HG02884 (cell line): ENCODE data around the gene TBCD.
"Not testable (repeated sequence)": the region's sequence is repeated elsewhere in the genome, so short reads cannot be mapped to it uniquely, and the experiment has no call there.

ENCODE experiments used
- ATAC-seq: cut with Tn5 transposase; IDR thresholded peaks from one replicate; pipeline ENCODE4 v1.9.1; 2021; ENCODE audit warnings: mild to moderate bottlenecking, moderate library complexity; ENCODE audit not compliant: unreplicated experiment

Gene TBCD

DNA sequence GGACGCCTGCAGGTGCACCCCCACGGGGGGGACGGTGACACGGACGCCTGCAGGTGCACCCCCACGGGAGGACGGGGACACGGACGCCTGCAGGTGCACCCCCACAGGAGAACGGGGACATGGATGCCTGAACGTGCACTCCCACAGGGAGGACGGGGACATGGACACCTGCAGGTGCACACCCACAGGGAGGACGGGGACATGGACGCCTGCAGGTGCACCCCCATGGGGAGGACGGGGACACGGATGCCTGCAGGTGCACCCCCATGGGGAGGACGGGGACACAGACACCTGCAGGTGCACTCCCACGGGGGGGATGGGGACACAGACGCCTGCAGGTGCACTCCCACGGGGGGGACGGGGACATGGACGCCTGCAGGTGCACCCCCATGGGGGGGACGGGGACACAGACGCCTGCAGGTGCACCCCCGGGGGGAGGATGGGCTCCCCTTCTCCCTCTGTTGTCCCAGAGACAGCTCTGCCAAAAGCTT is 213.0 kb downstream of the TBCD start:
- ATAC-seq, result no peak

DNA sequence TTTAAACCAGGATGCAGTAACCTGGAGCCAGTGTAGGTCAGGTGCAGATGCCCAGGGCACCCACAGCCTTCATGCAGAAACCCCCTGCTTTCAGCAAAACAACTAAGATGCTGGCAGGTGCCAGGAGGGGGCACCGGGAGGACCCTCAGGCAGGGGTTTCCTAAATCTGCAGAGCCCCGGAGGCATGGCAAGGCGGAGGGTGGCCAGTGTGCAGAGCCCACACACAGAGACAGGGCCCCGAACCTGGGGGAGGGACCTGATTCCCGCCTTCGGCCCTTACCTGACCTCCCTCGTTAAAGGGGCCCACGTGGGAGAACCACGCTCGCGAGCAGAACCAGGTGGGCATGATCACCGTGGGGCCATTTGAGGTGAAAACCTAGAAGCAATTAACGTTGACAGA is 213.5 kb downstream of the TBCD start:
- ATAC-seq, result no peak

DNA sequence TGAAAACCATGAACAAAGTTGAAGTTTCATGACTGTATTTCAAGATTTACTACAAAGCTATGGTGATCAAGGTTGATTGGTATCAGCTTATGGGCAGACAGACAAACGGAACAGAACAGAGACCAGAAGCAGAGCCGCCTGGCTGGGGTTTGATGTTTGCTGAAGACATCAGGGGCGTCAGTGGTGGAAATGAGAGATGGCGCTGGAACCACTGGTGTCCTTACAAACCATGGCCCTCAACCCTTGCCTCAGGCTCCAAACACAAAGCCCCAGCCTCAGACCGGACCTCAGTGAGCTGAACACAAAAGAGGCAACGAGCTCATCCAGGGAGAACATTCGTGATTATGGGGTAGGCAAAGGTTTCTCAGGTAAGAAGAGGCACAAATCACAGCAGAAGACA is 214.6 kb downstream of the TBCD start:
- no peak for ATAC-seq

DNA sequence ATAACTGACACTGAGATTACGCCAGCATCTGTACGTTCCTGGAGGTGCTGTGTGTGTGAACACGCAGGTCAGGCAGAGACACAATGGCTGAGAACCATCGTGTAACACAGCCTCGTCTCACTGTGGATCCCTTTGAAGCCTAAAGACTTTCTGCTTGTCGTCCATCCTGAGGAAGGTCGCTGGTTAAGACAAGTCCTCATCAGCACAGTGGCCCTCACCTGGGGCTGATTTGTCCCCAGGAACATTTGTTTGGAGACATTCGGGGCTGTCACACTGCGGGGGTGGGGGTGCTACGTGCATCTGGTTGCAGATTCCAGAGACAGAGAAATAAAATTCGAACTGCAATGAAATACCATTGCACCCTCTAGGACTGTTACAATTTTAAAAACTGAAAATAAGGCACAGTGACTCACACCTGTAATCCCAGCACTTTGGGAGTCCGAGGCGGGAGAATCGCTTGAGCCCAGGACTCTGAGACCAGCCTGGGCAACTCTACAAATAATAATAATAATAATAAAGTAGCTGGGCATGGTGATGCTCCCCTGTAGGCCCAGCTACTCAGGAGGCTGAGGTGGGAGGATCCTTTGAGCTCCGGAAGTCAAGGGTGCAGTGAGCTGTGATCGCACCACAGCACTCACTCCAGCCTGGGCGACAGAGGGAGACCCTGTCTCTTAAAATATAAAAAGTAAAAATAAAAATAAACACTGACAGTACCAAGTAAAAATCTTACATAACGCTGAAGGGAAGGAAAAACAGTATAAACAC is 215.6 kb downstream of the TBCD start:
- ATAC-seq, result no peak

DNA sequence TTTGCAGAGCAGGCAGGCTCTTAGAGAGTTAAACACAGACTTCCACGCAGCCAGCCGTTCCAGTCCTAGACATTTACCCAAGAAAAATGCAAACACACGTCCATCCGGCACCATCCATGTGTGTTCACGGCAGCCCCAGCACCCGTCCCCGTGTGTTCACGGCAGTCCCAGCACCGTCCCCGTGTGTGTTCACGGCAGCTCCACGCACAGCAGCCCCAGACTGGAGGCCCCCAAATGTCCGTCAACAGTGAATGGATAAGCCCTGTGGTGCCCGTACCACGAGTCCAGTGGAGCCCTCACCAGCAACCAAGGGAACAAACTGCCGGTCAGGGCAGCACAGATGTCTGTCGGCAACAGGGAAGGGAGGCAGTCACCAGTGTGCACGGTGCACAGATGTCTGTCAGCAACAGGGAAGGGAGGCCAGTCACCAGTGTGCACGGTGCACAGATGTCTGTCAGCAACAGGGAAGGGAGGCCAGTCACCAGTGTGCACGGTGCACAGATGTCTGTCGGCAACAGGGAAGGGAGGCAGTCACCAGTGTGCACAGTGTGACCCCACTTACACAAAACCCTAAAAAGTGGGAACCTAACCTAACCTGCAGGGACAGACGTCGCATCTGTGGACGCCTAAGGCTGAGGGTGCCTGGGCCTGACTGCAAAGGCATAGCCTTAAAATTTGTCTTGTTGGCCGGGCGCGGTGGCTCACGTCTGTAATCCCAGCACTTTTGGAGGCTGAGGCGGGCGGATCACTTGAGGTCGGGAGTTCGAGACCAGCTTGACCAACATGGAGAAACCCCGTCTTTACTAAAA is 216.4 kb downstream of the TBCD start:
- ATAC-seq, result not testable (repeated sequence)

DNA sequence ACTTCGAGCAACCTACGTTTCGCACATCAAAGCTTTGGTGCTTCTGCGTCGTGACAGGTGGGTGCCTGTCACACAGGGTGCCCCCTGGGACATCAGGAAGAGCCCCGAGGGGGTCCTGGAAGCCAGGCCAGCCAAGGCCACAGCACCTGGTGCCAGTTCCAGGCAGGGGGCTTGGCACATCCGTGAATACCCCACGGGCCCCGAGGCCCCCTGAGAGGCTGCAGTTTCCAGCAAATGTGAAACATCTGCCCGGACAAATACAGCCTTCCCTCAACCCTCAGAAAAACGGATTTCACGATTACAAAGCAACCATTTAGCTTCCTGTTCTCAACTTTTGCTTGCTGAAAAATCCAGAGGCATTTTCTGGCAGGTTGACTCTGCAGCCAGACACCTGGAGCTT is 218.2 kb downstream of the TBCD start:
- no peak for ATAC-seq

DNA sequence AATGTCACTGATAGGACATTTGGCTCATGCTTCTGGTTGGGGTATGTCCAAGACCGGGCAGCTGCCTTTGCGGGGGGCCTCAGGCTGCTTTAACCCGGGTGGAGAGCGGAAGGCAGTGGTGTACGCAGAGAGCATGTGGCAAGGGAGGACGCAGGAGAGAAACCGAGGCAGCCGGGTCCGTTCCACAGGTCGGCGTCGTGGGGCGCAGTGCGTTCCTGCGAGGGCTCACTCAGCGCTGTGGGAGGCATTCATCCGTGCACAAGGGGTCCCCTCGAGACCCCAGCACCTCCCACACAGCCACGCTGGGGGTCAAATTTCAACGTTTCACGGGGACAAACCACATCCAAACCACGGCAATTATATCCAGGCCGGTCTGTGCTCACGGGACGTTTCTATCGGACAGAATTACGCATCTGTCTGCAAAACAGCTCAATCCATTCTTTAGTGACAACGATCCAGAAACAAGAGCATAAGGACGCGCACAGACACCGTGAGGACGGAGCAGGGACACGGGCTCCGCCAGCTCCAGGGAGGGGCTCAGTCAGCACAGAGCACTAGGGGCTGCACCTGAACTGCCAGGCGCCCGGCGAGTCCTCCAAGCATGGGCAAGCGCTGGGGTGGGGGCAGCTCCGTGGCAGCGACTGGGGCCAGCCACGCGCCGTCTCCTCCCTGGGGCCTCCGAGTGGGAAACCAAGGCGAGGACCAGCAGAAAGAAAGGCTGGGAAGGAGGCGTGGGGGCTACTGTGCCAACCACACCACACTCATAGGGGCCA is 219.1 kb downstream of the TBCD start:
- ATAC-seq, result no peak

DNA sequence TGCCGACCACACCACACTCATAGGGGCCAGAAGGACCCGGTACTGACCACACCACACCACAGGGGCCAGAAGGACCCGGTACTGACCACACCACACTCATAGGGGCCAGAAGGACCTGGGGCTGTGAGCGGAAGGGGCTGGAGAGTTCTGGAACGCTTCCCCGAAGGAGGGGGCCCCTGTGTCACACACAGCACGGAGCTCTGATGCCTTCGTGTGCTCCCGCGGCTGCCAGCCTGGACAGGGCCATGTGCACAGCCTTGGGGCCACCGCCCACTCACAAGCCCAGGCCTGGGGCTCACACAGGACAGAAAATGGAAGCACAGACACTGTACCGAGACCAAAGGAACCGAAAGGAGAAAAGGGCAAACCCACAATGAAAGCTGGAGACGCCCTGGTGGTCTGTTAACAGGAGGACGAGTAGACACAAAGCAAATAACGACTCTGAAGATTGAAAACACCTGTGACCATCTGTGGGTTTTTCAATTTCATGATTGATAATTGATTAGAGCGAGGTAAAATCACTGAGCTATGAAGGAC is 221.0 kb downstream of the TBCD start:
- ATAC-seq, result no peak

DNA sequence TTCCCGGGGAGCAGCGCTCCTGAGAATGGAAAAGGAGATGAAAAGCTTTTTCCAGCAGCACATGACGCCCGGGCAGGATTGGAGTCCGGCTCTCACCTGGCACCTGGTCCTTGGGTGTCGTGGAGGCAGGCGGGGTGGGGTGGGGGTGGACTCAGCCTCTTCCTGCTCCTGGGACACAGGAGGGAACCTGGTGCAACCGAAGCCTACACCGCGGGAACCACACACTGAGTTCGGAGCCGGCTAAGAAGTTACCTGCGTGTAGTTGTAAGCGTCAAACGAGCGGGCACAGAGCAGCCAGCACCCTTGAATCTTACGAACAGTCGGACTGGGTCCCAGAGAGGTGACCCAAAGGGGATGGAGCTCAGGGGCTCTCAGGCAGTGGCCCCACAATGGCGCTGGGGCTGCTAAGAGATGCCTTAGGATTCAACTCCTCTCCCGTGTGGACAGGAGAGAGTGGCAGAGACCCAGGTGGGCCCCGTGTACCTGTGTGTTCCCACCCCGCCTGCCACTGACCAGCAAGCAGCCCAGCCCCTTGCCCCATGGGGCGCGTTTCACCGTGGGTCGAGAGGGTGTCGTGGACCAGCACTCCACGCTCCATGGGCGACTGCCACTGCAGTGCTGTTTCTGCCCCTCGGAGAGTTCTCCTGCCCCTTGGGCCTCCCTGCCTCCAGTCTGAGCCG is 221.7 kb downstream of the TBCD start:
- no peak for ATAC-seq

DNA sequence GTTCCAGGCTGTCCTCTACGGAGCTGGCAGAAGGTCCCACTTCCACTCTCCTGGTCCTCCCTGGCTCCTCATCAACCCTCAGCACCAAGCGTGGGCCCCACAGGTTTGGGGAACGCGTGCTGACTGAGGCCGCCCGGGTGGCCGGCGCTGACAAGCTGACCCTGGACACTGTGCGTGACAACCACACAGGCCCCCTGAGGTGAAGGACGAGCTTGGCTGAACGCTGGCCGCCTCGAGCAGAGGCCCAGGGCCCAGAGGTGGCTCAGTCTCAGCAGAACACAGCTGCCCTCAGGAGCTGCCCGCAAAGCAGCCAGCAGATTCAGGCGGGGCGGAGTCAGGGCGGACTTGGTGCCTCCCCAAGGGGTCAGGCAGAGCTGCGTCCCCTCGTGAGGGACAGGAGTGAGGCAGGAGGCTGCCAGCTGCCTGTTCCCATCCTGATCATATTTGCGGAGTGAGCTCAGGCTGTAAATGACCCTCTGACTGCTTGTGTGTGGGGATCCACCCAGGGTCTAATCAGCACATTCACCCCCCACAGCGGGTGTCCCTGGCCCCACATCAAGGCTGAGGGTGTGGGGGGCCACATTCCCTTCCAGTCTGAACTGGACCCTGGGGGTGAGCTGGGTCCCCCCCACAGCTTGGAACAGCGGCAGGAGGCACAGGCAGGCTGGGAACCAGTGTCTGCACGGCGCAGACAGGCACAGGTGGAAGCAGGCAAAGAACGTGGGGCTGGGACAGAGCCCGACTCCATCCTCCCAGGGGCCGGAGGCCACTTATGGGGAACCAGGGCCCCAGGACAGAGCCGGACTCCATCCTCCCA is 222.5 kb downstream of the TBCD start:
- no peak for ATAC-seq

DNA sequence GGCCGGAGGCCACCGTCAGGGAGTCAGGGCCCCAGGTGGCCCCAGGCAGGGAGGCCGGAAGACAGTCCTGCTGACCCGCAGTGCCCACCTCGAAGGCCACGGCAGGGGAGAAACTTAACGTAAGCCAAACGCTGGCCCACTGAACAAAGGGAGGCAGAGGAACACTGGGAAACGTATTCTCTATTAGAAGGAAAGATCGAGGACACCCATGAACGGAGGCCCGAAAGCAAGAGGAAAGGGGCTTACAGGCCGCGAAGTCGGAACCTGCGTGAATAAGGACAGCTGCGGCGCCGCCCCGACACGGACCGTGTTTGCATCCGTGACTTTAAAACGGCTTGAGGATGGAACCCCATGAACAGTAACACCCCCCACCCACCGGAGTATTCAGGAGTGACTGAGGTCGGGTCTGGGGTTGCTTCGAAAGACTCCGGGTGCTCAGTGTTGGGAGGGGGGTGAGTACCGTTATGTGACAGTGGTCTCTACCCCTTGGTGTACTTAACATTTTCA is 225.2 kb downstream of the TBCD start:
- no peak for ATAC-seq

DNA sequence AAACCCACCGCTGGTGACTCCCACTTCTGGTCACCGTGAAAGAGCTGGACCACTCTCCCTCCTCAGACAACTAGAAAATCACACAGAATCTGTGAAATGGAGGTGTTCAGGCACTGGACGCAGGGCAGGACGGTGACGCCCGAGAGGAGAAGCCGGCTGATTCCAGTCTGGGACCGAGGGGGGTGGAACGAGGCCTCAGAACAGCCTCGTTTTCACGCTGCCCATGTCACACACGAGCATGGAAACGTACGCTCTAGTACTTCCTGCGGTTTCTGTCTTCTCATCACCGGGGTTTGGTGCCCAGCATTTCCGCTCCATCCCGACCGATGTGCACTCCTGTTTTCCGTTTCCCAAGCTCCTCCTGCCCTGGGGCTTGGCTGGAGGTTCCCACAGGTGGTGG is 225.7 kb downstream of the TBCD start:
- no peak for ATAC-seq

DNA sequence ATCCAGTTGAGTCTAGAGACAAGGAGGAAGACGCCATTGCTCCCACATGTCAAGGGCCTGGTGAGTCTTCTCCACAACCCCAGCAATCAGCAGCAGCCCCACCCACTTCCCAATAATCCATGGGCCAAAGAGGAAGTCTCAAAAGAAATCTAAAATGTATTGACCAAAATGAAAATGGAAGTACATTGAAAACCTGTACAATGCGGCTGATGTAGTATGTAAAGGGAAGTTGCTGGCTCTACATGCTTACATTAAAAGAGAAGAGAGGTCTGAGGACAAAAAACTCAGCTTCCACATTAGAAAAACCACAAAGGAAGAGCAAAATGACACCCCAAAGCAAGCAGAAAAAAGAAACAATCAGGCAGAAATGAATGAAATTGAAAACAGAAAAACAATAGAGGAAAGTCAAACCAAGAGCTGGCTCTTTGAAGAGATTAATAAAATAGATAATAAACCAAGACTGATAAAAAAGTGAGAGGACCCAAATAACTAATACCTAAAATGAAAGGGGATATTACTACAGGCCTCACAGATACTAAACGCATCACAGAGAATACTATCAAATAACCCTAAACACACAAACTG is 227.0 kb downstream of the TBCD start:
- ATAC-seq, result no peak

DNA sequence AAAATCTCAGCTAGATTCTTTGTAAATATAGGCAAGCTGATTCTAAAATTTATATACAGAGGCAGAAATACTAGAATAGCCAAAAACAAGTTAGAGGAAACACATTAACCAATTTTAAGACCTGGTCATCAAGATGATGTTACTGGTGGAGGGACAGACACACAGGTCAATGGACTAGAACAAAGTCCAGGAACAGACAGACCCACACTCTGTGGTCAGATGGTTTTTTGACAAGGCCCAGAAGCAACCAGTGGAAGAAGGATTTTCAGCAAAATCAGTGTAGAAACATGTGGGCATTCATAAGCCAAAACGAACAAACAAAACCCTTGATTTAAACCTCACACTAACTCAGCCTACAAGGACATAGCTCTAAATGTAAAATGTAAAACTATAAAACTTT is 227.9 kb downstream of the TBCD start:
- ATAC-seq, result no peak

DNA sequence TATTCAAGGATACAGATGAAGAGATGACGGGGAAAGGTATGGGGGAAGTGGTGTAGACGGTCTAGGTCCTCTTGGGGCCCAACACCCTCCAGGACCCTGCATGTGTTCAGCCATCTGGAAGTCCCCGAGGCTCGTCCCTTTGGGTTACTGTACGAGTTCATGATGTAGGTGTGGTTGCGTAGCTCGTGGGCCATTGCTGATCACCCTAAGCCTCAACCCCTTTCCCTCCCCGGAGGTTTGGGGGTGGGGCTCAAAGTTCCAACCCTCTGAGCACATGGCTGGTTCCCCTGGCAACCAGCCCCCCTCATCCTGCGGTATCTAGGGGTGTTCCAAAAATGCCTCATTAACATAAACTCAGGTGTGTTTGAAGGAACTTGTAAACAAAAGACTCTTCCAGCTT is 228.8 kb downstream of the TBCD start:
- ATAC-seq, result no peak

DNA sequence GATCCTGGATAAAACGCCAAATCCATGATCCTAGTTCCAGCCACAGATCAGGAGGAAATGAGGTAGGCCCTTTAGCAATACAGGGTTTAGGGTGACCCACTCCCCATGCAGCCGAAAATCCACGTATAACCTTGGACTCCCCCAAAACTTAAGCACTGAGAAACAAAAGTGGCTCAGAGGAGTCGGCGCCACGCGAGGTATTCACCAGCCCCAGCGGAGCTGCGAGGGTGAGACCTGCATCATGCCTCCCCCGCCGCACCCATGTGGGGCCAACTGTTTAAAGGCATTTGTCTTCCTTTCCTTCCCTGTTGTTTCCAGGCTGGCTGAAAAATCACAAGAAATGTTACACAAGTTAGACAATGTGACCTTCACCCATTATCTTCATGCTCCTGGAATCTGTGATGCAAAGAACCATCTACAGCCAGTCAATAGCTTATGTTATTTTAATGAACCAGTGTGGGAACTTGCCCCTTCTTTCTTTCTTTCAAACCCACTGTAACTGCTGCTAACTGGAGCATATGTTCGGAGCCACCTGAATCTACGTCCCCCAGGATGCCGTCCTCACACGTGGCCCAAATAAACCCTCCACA is 229.4 kb downstream of the TBCD start:
- ATAC-seq, result no peak

DNA sequence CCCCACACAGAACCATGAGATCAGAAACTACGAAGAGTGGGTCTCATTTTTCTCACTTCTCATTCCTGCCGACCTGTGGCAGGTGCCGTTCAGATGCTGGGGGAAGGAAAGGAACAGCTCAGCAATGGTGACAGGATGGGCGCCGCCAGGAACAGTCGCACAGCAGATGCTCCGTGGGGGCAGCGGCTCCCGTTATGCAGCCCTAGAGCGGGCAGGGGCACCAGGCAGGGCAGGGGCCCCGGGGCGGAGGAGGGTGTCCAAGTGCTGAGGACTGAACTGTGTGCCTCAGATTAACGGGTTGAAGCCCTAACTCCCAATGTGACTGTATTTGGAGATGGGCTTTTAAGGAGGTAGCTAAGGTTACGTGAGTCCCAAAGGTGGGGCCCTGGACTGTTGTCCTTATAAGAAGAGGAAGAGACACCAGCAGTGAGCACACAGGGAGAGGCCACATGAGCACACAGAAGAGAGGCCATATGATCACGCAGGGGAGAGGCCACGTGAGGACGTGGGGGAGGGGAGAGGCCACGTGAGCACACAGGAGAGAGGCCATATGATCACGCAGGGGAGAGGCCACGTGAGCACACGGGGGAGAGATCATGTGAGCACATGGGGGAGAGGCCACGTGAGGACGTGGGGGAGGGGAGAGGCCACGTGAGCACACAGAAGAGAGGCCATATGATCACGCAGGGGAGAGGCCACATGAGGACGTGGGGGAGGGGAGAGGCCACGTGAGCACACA is 231.8 kb downstream of the TBCD start:
- ATAC-seq, result no peak

DNA sequence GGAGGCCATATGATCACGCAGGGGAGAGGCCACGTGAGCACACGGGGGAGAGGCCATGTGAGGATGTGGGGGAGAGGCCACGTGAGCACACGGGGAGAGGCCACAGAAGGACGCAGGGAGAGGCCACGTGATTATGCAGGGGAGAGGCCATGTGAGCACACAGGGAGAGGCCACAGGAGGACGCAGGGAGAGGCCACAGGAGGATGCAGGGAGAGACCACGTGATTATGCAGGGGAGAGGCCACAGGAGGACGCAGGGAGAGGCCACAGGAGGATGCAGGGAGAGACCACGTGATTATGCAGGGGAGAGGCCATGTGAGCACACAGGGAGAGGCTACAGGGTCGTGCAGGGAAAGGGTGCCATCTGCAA is 232.4 kb downstream of the TBCD start:
- not testable (repeated sequence) for ATAC-seq
